ENCODE data around the gene ZNF575. TPM values are rescaled to one million over a fixed set of nuclear protein-coding genes. Genes with fewer than 3 reads are reported as not detected.
"Not testable (repeated sequence)": the region's sequence is repeated elsewhere in the genome, so short reads cannot be mapped to it uniquely, and the experiment has no call there.

Gene ZNF575
- total RNA-seq, 1 experiment from 2014 or later: 1.1 TPM

DNA sequence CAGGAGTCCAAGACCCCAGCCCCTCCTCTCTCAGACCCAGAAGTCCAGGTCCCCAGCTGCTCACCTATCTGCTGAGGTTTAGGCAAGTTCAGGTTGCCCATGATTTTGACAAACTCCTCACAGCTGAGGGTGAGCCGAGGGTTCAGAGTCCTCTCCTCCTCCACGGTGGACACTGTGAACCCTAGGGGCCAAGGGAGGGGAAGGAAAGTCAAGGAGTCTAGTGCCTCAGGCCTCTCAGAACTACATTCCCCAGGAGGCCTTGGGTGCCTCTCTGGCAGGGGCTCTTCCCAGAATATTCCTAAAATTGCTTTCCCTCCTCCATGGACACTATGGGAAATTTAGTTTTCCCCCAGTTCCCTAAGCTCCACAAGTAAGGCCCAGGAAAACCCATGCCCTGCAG lies 25.1 kb upstream of the ZNF575 start:
- H3K36me3 Mint-ChIP-seq (ENCODE audit: insufficient read depth, unreplicated experiment): peaks cover 66% of the 10 kb centered on the region
- BruUV-seq (replicated peaks): no TSS peak
- TF ChIP-seq, protein P1, sequence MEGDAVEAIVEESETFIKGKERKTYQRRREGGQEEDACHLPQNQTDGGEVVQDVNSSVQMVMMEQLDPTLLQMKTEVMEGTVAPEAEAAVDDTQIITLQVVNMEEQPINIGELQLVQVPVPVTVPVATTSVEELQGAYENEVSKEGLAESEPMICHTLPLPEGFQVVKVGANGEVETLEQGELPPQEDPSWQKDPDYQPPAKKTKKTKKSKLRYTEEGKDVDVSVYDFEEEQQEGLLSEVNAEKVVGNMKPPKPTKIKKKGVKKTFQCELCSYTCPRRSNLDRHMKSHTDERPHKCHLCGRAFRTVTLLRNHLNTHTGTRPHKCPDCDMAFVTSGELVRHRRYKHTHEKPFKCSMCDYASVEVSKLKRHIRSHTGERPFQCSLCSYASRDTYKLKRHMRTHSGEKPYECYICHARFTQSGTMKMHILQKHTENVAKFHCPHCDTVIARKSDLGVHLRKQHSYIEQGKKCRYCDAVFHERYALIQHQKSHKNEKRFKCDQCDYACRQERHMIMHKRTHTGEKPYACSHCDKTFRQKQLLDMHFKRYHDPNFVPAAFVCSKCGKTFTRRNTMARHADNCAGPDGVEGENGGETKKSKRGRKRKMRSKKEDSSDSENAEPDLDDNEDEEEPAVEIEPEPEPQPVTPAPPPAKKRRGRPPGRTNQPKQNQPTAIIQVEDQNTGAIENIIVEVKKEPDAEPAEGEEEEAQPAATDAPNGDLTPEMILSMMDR (IDR thresholded peaks at IDR 0.05; ENCODE audit: unreplicated experiment): no peak
- no peak for DNase-seq (ENCODE audit: unreplicated experiment)
- no peak overlapping the region for H3K4me3 Mint-ChIP-seq (ENCODE audit: unreplicated experiment)
- peak overlapping the region; percentile 49 for H3K27ac Mint-ChIP-seq (ENCODE audit: low read depth, unreplicated experiment)
- H3K27me3 Mint-ChIP-seq (ENCODE audit: insufficient read depth, unreplicated experiment): no peaks in the 10 kb centered on the region
- ChIA-PET POLR2A (interaction anchor here (0.6 kb wide), 1 partner anchor 34 kb away, joined by 3 read pairs; no protein-coding TSS in a partner anchor), CTCF (interaction anchor here (2.1 kb wide), 1 partner anchor 61 kb away, joined by 9 read pairs; no protein-coding TSS in a partner anchor)
- intact Hi-C loops (cut with micrococcal nuclease): no loop called here
- H3K4me1 Mint-ChIP-seq (ENCODE audit: insufficient read depth, unreplicated experiment): peaks cover 9% of the 10 kb centered on the region
- H3K9me3 Mint-ChIP-seq (ENCODE audit: unreplicated experiment): no peaks in the 10 kb centered on the region

GRCh38 chr19:43510713-43511112 lies 22.3 kb upstream of the ZNF575 start:
- peaks cover 4% of the 10 kb centered on the region for H3K4me1 Mint-ChIP-seq (ENCODE audit: insufficient read depth, unreplicated experiment)
- DNase-seq (ENCODE audit: unreplicated experiment): no peak
- POLR2A ChIA-PET: interaction anchor here (0.6 to 1.5 kb wide), 4 partner anchors 19 to 48 kb away, joined by 3 to 4 read pairs (median 3); no protein-coding TSS in a partner anchor
- no peaks in the 10 kb centered on the region for H3K9me3 Mint-ChIP-seq (ENCODE audit: unreplicated experiment)
- no TSS peak for BruUV-seq (replicated peaks)
- no peaks in the 10 kb centered on the region for H3K27me3 Mint-ChIP-seq (ENCODE audit: insufficient read depth, unreplicated experiment)
- H3K27ac Mint-ChIP-seq (ENCODE audit: low read depth, unreplicated experiment): no peak overlapping the region
- intact Hi-C loops (cut with micrococcal nuclease): no loop called here
- CTCF ChIA-PET: interaction anchor here (0.6 to 1.8 kb wide), 7 partner anchors 9 to 83 kb away, joined by 3 to 6 read pairs (median 3); no protein-coding TSS in a partner anchor
- H3K4me3 Mint-ChIP-seq (ENCODE audit: unreplicated experiment): no peak overlapping the region
- TF ChIP-seq, protein P1 (IDR thresholded peaks at IDR 0.05; ENCODE audit: unreplicated experiment): no peak
- peaks cover 66% of the 10 kb centered on the region for H3K36me3 Mint-ChIP-seq (ENCODE audit: insufficient read depth, unreplicated experiment)

- no peak overlapping the region for H3K4me3 Mint-ChIP-seq (ENCODE audit: unreplicated experiment)
- intact Hi-C loops (cut with micrococcal nuclease): no loop called here
- H3K27me3 Mint-ChIP-seq (ENCODE audit: insufficient read depth, unreplicated experiment): no peaks in the 10 kb centered on the region
- H3K9me3 Mint-ChIP-seq (ENCODE audit: unreplicated experiment): no peaks in the 10 kb centered on the region
- TF ChIP-seq, protein P1 (IDR thresholded peaks at IDR 0.05; ENCODE audit: unreplicated experiment): no peak
- H3K36me3 Mint-ChIP-seq (ENCODE audit: insufficient read depth, unreplicated experiment): peaks cover 65% of the 10 kb centered on the region
- POLR2A ChIA-PET: interaction anchor here (1.1 kb wide), 1 partner anchor 37 kb away, joined by 3 read pairs; no protein-coding TSS in a partner anchor
- H3K4me1 Mint-ChIP-seq (ENCODE audit: insufficient read depth, unreplicated experiment): peaks cover 5% of the 10 kb centered on the region
- no peak overlapping the region for H3K27ac Mint-ChIP-seq (ENCODE audit: low read depth, unreplicated experiment)
- DNase-seq (ENCODE audit: unreplicated experiment): no peak
- BruUV-seq (replicated peaks): no TSS peak
- CTCF ChIA-PET: interaction anchor here (0.6 to 1.2 kb wide), 3 partner anchors 9 to 85 kb away, joined by 3 read pairs; no protein-coding TSS in a partner anchor
Measured at GRCh38 chr19:43511324-43511723, 21.7 kb upstream of the ZNF575 start.

DNA sequence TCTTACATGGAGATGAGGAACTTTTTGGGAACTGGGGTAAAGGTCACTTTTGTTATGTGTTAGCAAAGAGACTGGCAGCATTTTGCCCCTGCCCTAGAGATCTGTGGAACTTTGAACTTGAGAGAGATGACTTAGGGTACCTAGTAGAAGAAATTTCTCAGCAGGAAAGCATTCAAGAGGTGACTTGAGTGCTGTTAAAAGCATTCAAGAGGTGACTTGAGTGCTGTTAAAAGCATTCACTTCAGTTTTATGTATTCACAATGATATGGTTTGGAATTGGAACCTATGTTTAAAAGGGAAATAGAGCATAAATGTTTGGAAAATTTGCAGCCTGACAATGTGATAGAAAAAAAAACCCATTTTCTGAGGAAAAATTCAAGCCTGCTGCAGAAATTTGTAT lies 20.6 kb upstream of the ZNF575 start:
- H3K4me3 Mint-ChIP-seq (ENCODE audit: unreplicated experiment); H3K9me3 Mint-ChIP-seq (ENCODE audit: unreplicated experiment): not testable (repeated sequence)
- POLR2A ChIA-PET: interaction anchor here (1.9 kb wide), 1 partner anchor 8 kb away, joined by 8 read pairs; no protein-coding TSS in a partner anchor

More for the DNA sequence above, 20.6 kb upstream of the ZNF575 start:
- H3K36me3 Mint-ChIP-seq (ENCODE audit: insufficient read depth, unreplicated experiment): peaks cover 69% of the 10 kb centered on the region
- CTCF ChIA-PET: interaction anchor here (0.6 kb wide), 1 partner anchor 272 kb away, joined by 3 read pairs; no protein-coding TSS in a partner anchor
- DNase-seq (ENCODE audit: unreplicated experiment); H3K27me3 Mint-ChIP-seq (ENCODE audit: insufficient read depth, unreplicated experiment); intact Hi-C loops (cut with micrococcal nuclease); BruUV-seq (replicated peaks); H3K4me1 Mint-ChIP-seq (ENCODE audit: insufficient read depth, unreplicated experiment): not testable (repeated sequence)
- peak overlapping the region; percentile 61 for H3K27ac Mint-ChIP-seq (ENCODE audit: low read depth, unreplicated experiment)
